Measurements from ENCODE around the gene ENTR1.

The ENTR1 gene

DNA sequence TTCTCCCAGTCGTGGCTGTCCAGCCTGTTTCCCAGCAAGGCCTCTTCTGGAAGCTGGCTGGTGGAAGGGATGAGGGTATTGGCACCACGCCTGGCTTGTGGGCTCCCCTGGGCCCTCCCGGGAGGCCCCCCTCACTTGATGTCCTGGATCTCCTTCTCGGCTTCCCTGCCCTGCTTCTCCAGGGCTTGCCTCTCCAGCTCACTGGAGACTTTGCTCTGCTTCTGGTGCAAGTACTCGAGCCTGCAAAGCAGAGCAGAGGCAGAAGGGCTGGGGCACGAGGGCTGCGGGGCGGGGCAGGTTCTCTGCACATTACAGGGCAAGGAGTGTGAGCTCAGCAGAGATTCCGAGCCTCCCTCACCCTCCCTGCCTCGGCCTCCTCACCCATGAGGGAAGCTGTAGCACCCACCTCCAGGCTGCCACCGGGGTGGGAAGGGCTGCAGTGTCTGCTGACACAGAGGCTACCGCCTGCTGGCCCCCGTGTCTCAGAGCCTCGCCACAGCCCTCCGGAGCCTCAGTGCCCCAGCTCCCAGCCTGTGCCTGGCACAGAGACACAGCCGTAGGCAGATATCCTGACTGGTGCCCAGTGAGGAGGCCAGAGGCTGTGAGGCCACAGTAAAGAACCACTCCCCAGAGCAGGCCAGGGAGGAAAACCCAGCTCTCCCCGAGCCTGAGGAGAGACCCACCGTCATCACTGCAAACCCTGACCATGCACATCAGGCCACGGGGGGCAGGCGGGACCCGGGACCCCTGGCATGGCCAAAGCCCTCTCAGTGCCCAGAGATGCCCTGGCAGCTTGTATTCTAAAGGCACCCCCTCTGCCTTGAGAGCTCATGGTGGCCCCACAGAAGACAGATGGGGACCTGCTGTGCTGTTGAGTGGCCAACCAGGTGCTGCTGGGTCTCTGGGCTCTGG, 17.6 kb downstream of the ENTR1 start:
- Histone ChIP-seq H3K4me1 (ENCODE audit: control insufficient read depth in 5 of 5, insufficient read depth in 5 of 5, low read length in 5 of 5) (peaks cover 4 to 28% (median 23%) of the 10 kb centered on the region in 5 donors), H3K9me3 (ENCODE audit: control insufficient read depth in 5 of 5, low read length in 5 of 5) (no peaks in the 10 kb centered on the region), H3K27me3 (ENCODE audit: control insufficient read depth in 5 of 5, insufficient read depth in 4 of 5, low read length in 5 of 5) (no peaks in the 10 kb centered on the region), H3K36me3 (ENCODE audit: control insufficient read depth in 5 of 5, insufficient read depth in 5 of 5, low read length in 5 of 5) (peaks cover 0 to 89% (median 73%) of the 10 kb centered on the region in 5 donors), H3K4me3 (ENCODE audit: low read depth in 1 of 5, low read length in 5 of 5) (no peak overlapping the region), H3K27ac (ENCODE audit: low read depth, low read length) (no peak overlapping the region), H3K9ac (ENCODE audit: low read length in 5 of 5) (peak overlapping the region in 2 of 5 donors; percentile 26 to 30)

DNA sequence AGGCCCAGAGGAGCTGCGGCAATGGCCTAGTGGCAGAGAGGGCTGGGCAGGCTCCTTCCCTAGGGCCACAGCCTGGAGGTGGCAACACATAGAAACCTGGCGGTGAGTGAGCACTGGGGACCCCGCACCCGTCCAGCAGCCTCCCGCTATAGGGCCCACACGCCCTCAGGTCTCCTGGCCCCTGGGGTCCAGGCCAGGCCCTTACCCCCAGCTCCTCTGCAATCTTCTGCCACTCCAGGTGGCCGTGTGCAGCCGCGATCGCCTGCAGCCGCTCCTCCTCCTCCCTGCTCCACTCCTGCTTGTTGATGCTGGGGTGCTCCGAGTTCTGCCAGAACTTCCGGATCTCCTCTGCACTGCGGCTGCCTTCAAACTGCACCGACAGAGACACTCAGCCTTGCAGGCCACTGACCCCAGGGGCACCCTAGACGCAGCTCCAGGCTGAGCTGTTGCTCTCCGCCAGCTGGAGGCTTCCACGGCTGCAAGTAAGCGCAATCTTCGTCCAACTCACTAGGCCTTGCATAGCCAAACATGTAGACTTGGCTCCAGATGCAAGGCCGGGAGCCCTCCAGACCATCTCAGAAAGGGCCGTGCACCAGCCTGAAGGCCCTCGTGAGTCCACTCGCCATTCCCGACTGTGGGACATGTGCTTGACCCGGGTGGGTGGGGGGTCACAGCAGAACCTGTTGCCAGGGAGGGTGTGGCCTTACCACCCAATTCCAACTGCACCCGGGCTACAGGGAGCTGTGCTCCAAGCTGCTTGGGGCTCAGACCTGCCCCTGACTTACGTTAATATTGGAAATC, 18.5 kb downstream of the ENTR1 start:
- Histone ChIP-seq H3K36me3 (ENCODE audit: control insufficient read depth in 5 of 5, insufficient read depth in 5 of 5, low read length in 5 of 5) (peaks cover 0 to 92% (median 77%) of the 10 kb centered on the region in 5 donors), H3K4me1 (ENCODE audit: control insufficient read depth in 5 of 5, insufficient read depth in 5 of 5, low read length in 5 of 5) (peaks cover 4 to 28% (median 23%) of the 10 kb centered on the region in 5 donors), H3K27me3 (ENCODE audit: control insufficient read depth in 5 of 5, insufficient read depth in 4 of 5, low read length in 5 of 5) (no peaks in the 10 kb centered on the region)

DNA sequence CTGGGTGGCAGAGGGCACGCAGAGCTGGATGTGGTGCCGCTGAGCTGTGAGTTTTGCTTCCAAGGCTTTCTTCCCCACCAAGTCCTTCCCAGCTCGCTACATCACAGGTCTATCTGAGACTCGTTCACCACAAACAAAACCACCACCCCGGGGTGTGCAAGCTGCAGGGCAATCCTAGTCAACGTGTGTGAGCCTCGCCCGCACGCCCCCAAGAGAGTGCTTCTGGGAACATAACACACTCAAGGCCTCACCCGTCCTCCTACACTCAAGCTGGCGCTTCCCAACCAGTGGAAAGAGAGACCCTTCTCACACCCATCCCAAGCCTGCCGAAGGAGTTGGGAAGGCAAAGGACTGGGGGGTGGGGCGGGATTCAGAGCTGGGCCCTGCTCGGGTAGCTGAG, 21.0 kb downstream of the ENTR1 start:
- no peak overlapping the region for H3K9ac ChIP-seq (ENCODE audit: low read length in 5 of 5)
- peaks cover 0 to 88% (median 63%) of the 10 kb centered on the region in 5 donors for H3K36me3 ChIP-seq (ENCODE audit: control insufficient read depth in 5 of 5, insufficient read depth in 5 of 5, low read length in 5 of 5)
- H3K9me3 ChIP-seq (ENCODE audit: control insufficient read depth in 5 of 5, low read length in 5 of 5), result no peaks in the 10 kb centered on the region
- H3K4me1 ChIP-seq (ENCODE audit: control insufficient read depth in 5 of 5, insufficient read depth in 5 of 5, low read length in 5 of 5), result peaks cover 4 to 28% (median 23%) of the 10 kb centered on the region in 5 donors
- H3K27ac ChIP-seq (ENCODE audit: low read depth, low read length), result no peak overlapping the region
- no peak overlapping the region for H3K4me3 ChIP-seq (ENCODE audit: low read depth in 1 of 5, low read length in 5 of 5)
- no peaks in the 10 kb centered on the region for H3K27me3 ChIP-seq (ENCODE audit: control insufficient read depth in 5 of 5, insufficient read depth in 4 of 5, low read length in 5 of 5)

More for the DNA sequence above, 18.5 kb downstream of the ENTR1 start:
- Histone ChIP-seq H3K27ac (ENCODE audit: low read depth, low read length) (no peak overlapping the region), H3K4me3 (ENCODE audit: low read depth in 1 of 5, low read length in 5 of 5) (no peak overlapping the region), H3K9me3 (ENCODE audit: control insufficient read depth in 5 of 5, low read length in 5 of 5) (no peaks in the 10 kb centered on the region), H3K9ac (ENCODE audit: low read length in 5 of 5) (no peak overlapping the region)

- Histone ChIP-seq H3K4me3 (ENCODE audit: low read depth in 1 of 5, low read length in 5 of 5) (no peak overlapping the region), H3K36me3 (ENCODE audit: control insufficient read depth in 5 of 5, insufficient read depth in 5 of 5, low read length in 5 of 5) (peaks cover 0 to 88% (median 70%) of the 10 kb centered on the region in 5 donors), H3K4me1 (ENCODE audit: control insufficient read depth in 5 of 5, insufficient read depth in 5 of 5, low read length in 5 of 5) (peaks cover 0 to 10% (median 8%) of the 10 kb centered on the region in 5 donors), H3K9ac (ENCODE audit: low read length in 5 of 5) (no peak overlapping the region), H3K27ac (ENCODE audit: low read depth, low read length) (no peak overlapping the region), H3K27me3 (ENCODE audit: control insufficient read depth in 5 of 5, insufficient read depth in 4 of 5, low read length in 5 of 5) (no peaks in the 10 kb centered on the region), H3K9me3 (ENCODE audit: control insufficient read depth in 5 of 5, low read length in 5 of 5) (no peaks in the 10 kb centered on the region)
These were observed 23.2 kb downstream of the ENTR1 start for GRCh38 chr9:136387217-136387616.

GRCh38 chr9:136386018-136386417, 24.4 kb downstream of the ENTR1 start:
- Histone ChIP-seq H3K9me3 (ENCODE audit: control insufficient read depth in 5 of 5, low read length in 5 of 5) (no peaks in the 10 kb centered on the region), H3K27ac (ENCODE audit: low read depth, low read length) (no peak overlapping the region), H3K36me3 (ENCODE audit: control insufficient read depth in 5 of 5, insufficient read depth in 5 of 5, low read length in 5 of 5) (peaks cover 0 to 88% (median 72%) of the 10 kb centered on the region in 5 donors), H3K4me3 (ENCODE audit: low read depth in 1 of 5, low read length in 5 of 5) (no peak overlapping the region), H3K9ac (ENCODE audit: low read length in 5 of 5) (no peak overlapping the region), H3K4me1 (ENCODE audit: control insufficient read depth in 5 of 5, insufficient read depth in 5 of 5, low read length in 5 of 5) (no peaks in the 10 kb centered on the region), H3K27me3 (ENCODE audit: control insufficient read depth in 5 of 5, insufficient read depth in 4 of 5, low read length in 5 of 5) (no peaks in the 10 kb centered on the region)

- Histone ChIP-seq H3K27ac (ENCODE audit: low read depth, low read length) (no peak overlapping the region), H3K27me3 (ENCODE audit: control insufficient read depth in 5 of 5, insufficient read depth in 4 of 5, low read length in 5 of 5) (no peaks in the 10 kb centered on the region), H3K9ac (ENCODE audit: low read length in 5 of 5) (no peak overlapping the region), H3K4me1 (ENCODE audit: control insufficient read depth in 5 of 5, insufficient read depth in 5 of 5, low read length in 5 of 5) (no peaks in the 10 kb centered on the region), H3K4me3 (ENCODE audit: low read depth in 1 of 5, low read length in 5 of 5) (no peak overlapping the region), H3K36me3 (ENCODE audit: control insufficient read depth in 5 of 5, insufficient read depth in 5 of 5, low read length in 5 of 5) (peaks cover 0 to 95% (median 79%) of the 10 kb centered on the region in 5 donors), H3K9me3 (ENCODE audit: control insufficient read depth in 5 of 5, low read length in 5 of 5) (no peaks in the 10 kb centered on the region)
These were observed 25.4 kb downstream of the ENTR1 start for GRCh38 chr9:136385015-136385414.

- Histone ChIP-seq H3K9me3 (ENCODE audit: control insufficient read depth in 5 of 5, low read length in 5 of 5) (no peaks in the 10 kb centered on the region), H3K36me3 (ENCODE audit: control insufficient read depth in 5 of 5, insufficient read depth in 5 of 5, low read length in 5 of 5) (peaks cover 0 to 95% (median 78%) of the 10 kb centered on the region in 5 donors), H3K4me3 (ENCODE audit: low read depth in 1 of 5, low read length in 5 of 5) (no peak overlapping the region), H3K27me3 (ENCODE audit: control insufficient read depth in 5 of 5, insufficient read depth in 4 of 5, low read length in 5 of 5) (no peaks in the 10 kb centered on the region), H3K27ac (ENCODE audit: low read depth, low read length) (no peak overlapping the region), H3K4me1 (ENCODE audit: control insufficient read depth in 5 of 5, insufficient read depth in 5 of 5, low read length in 5 of 5) (no peaks in the 10 kb centered on the region), H3K9ac (ENCODE audit: low read length in 5 of 5) (no peak overlapping the region)
These were observed 27.0 kb downstream of the ENTR1 start for GRCh38 chr9:136383436-136383835.

GRCh38 chr9:136381966-136382513, 28.4 kb downstream of the ENTR1 start:
- Histone ChIP-seq H3K4me1 (ENCODE audit: control insufficient read depth in 5 of 5, insufficient read depth in 5 of 5, low read length in 5 of 5) (peaks cover 0 to 6% (median 0%) of the 10 kb centered on the region in 5 donors), H3K9ac (ENCODE audit: low read length in 5 of 5) (no peak overlapping the region), H3K36me3 (ENCODE audit: control insufficient read depth in 5 of 5, insufficient read depth in 5 of 5, low read length in 5 of 5) (peaks cover 0 to 86% (median 69%) of the 10 kb centered on the region in 5 donors), H3K27me3 (ENCODE audit: control insufficient read depth in 5 of 5, insufficient read depth in 4 of 5, low read length in 5 of 5) (no peaks in the 10 kb centered on the region), H3K4me3 (ENCODE audit: low read depth in 1 of 5, low read length in 5 of 5) (no peak overlapping the region), H3K27ac (ENCODE audit: low read depth, low read length) (no peak overlapping the region), H3K9me3 (ENCODE audit: control insufficient read depth in 5 of 5, low read length in 5 of 5) (no peaks in the 10 kb centered on the region)

- H3K9ac ChIP-seq (ENCODE audit: low read length in 5 of 5), result no peak overlapping the region
- peaks cover 0 to 12% (median 0%) of the 10 kb centered on the region in 5 donors for H3K4me1 ChIP-seq (ENCODE audit: control insufficient read depth in 5 of 5, insufficient read depth in 5 of 5, low read length in 5 of 5)
- no peaks in the 10 kb centered on the region for H3K9me3 ChIP-seq (ENCODE audit: control insufficient read depth in 5 of 5, low read length in 5 of 5)
- H3K36me3 ChIP-seq (ENCODE audit: control insufficient read depth in 5 of 5, insufficient read depth in 5 of 5, low read length in 5 of 5), result peaks cover 0 to 81% (median 66%) of the 10 kb centered on the region in 5 donors
- no peak overlapping the region for H3K4me3 ChIP-seq (ENCODE audit: low read depth in 1 of 5, low read length in 5 of 5)
- no peak overlapping the region for H3K27ac ChIP-seq (ENCODE audit: low read depth, low read length)
- H3K27me3 ChIP-seq (ENCODE audit: control insufficient read depth in 5 of 5, insufficient read depth in 4 of 5, low read length in 5 of 5), result no peaks in the 10 kb centered on the region
These were observed 29.1 kb downstream of the ENTR1 start for GRCh38 chr9:136381311-136381710.

Data from subcutaneous abdominal adipose tissue (tissue), 5 donors.